HUES6 (cell line): ENCODE results near the gene DNTT.

ENCODE experiments used
- H3K27ac ChIP-seq: 2 replicates; pipeline ENCODE4 v1.7.0; 2013; ENCODE audit warnings: low read depth, mild to moderate bottlenecking, low read length, inconsistent platforms
- H3K27me3 ChIP-seq: 2 replicates; pipeline ENCODE4 v1.6.1; 2013; ENCODE audit warnings: low read length; ENCODE audit not compliant: control insufficient read depth, insufficient read depth
- H3K36me3 ChIP-seq: 2 replicates; pipeline ENCODE4 v1.6.1; 2013; ENCODE audit warnings: low read length; ENCODE audit not compliant: control insufficient read depth, insufficient read depth
- H3K4me1 ChIP-seq: 2 replicates; pipeline ENCODE4 v1.6.1; 2013; ENCODE audit warnings: low read length; ENCODE audit not compliant: control insufficient read depth, insufficient read depth
- H3K4me3 ChIP-seq: 2 replicates; pipeline ENCODE4 v1.5.1; 2013; ENCODE audit warnings: low read depth, low read length
- H3K9ac ChIP-seq: one replicate; pipeline ENCODE4 v1.6.1; 2013; ENCODE audit warnings: mild to moderate bottlenecking, low read length
- H3K9me3 ChIP-seq: 2 replicates; pipeline ENCODE4 v1.6.1; 2013; ENCODE audit warnings: low read depth, low read length; ENCODE audit not compliant: control insufficient read depth, insufficient read depth

Gene DNTT

DNA sequence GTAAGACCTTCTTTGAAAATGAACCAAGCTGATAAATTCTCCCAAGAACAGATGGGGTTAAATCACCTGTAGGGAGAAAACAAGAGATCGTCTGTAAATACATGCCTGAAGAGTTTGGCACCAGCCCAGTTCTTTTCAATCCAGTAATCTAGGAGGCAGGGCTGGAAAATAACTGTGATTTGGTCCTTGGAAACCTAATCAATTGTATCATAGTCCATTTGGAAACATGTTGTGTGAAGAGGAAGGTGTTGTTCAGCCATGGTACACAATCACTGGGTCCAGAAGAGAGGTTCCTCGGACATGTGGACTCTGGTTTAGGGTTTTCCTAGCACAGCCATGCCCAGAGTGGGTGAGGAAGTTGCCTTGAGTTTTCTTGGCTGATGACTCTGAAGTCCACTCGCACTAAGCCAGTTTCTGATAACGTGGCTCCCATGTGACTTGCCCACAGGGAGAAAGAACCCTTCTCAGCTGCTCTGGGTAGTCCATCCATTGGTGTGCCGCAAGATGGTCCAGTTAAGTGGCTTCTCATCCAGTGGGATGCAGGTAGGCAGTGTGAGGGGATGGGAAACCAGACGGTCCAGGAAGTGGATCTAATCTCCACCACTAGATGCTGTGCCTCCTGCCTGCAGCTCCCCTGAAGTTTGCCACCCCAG, 38.0 kb upstream of the DNTT start:
- H3K9ac ChIP-seq = no peak overlapping the region
- H3K4me1 ChIP-seq = 0 out of 2 replicates have a peak, but pooled peaks cover 4% of the 10 kb centered on the region
- H3K36me3 ChIP-seq = no peaks in the 10 kb centered on the region
- no peaks in the 10 kb centered on the region for H3K27me3 ChIP-seq
- no peak overlapping the region for H3K4me3 ChIP-seq
- no peaks in the 10 kb centered on the region for H3K9me3 ChIP-seq
- no peak overlapping the region for H3K27ac ChIP-seq

DNA sequence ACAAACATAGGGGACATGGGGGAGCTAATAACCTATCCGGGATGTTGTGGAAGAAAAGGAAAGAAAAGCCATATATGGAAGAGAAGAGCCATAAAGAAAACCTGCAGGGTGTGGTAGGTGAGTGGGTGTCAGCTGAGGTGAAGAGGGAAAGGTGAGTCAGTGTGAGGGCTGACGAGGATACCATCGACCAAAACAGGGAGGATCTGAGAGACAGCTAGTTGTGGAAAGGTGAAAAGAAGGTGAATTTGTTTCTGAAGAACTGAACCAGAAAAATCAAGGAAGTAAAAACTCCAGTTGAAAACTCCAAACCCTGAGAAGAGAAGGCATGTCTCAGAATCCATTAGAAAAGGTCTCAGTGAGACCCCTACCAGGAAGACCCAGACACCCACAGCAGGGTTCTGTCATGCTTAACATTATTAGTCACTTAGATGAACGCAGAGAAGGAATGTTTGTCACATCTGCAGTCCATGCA, 37.0 kb upstream of the DNTT start:
- H3K27me3 ChIP-seq = no peaks in the 10 kb centered on the region
- H3K27ac ChIP-seq = no peak overlapping the region
- H3K9me3 ChIP-seq = no peaks in the 10 kb centered on the region
- no peak overlapping the region for H3K9ac ChIP-seq
- 0 out of 2 replicates have a peak, but pooled peaks cover 4% of the 10 kb centered on the region for H3K4me1 ChIP-seq
- no peak overlapping the region for H3K4me3 ChIP-seq
- H3K36me3 ChIP-seq = no peaks in the 10 kb centered on the region

DNA sequence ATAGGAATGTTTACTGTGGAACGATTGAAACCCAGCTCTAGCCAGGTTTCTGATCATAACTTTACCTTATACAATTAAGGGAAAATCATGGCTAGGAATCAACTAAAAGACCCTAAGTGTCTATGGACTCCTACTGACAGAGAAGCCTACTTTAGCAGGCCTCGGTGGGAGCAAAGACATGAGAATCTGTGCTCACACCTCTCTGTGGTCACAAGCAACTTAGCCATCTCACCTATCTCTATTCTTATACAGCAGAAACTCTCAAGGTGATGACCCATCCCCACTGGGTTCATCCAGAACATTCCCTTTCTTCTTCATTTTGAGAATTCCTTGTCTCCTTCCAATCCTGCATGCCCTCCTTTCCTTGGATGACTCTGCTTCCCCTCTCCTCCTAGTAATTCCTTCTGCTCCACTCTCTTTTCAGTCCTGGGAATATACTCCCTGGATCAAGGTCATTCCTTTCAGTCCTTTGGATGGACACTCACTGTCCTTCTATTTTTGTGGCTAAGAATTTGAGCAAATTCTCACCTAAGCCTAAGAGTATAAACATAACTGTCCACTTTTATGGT, 35.8 kb upstream of the DNTT start:
- no peak overlapping the region for H3K9ac ChIP-seq
- H3K36me3 ChIP-seq = no peaks in the 10 kb centered on the region
- no peaks in the 10 kb centered on the region for H3K9me3 ChIP-seq
- no peak overlapping the region for H3K27ac ChIP-seq
- no peaks in the 10 kb centered on the region for H3K27me3 ChIP-seq
- H3K4me1 ChIP-seq = 0 out of 2 replicates have a peak, but pooled peaks cover 2% of the 10 kb centered on the region
- no peak overlapping the region for H3K4me3 ChIP-seq

DNA sequence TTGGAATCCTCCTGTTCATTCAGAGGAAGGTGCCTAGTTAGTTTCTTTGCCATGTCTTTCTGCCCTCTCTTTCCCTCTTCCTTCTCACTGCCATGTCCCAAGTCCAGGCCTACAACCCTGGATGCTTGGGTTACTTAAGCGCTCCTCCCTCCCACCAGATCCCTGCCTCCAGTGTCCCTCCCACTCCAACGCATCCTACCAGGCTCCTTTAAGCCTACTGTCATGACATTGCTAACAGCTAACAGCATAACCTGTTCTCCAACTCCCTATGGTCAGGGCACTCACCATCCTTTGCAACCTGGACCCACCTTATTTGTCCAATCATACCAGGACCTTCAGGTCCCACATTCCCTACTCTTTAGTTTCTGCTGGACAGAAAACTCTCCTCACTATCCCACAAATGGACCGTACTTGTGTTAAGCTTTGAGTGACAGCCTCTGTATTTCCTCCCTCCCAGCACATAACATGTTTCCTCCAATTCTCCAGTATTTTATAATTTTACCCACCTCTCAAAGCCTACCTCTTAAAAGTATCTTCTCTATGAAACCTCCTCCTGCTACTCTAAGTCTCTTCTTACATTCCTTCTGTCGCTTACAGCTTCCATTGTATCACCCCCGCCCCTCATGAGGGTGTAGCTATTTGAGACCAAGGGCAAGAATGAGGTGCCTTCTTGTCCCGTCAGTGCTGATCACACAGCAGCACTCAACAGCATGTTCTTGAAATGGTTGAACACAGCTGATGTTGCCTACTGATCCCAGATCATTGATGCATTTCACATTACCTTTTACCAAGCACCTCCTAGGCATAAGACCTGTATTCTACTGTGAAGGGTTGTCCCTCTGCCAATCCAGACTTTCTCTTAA, 34.6 kb upstream of the DNTT start:
- Histone ChIP-seq H3K4me1 (no peaks in the 10 kb centered on the region), H3K9me3 (no peaks in the 10 kb centered on the region), H3K27me3 (no peaks in the 10 kb centered on the region), H3K4me3 (no peak overlapping the region), H3K27ac (no peak overlapping the region), H3K9ac (no peak overlapping the region), H3K36me3 (no peaks in the 10 kb centered on the region)

DNA sequence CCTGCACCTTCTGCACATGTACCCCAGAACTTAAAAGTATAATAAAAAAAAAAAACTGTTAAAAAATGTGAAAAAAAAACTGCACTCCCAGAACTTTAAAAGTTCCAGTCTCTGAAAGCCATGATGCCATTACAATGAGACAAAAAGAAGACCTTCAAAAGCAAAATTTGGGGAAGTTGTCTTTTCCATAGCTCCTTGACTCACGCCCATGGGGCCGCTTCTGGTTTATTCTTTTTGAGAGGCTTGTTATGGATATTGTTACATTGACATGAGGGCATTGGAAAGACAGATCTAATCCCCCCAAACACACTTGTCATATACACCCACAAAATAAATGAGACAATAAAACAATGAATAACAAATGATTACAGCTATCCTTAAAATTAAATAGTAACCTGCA, 33.7 kb upstream of the DNTT start:
- Histone ChIP-seq H3K27me3 (no peaks in the 10 kb centered on the region), H3K4me1 (no peaks in the 10 kb centered on the region), H3K36me3 (no peaks in the 10 kb centered on the region), H3K4me3 (no peak overlapping the region), H3K27ac (no peak overlapping the region), H3K9me3 (no peaks in the 10 kb centered on the region), H3K9ac (no peak overlapping the region)

DNA sequence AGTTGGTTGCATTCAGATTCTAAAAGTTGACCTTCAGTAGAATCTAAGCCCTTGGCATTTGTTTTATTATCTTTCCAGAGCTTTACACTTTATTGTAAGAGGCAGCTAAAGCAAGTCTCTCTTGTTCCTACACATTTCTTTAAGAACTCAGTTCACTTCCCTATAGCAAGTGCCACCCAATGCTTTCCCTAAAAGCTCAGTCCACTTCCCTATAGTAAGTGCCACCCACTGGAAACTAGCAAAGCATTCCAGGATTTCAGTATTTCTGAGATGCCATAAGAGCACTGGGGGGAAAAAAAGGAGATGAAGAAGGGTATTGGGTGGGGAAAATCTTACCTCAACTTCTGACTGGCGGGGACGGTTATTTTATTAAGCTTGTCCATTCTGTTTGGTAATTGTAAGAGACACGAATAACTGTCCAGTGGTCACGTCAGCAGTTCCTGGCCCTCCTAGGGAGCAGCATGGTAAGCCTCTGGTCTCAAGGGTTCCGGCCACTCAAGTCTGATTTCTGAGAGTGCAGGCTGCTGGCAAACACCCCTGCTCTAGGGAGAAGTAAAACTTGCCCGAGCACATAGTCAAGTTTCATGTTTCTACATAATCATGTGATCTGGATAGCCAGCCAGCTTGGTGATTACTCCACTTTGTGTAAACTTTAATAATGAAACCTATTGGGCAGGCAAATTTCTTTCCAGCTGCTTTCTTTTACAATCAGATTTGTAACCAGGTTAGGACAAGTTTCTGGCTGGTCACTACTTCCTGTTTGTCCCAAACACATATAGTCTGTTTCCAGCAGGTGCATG, 33.0 kb upstream of the DNTT start, which contains the start of gene BLNK:
Gene BLNK, minus strand, starts transcription at position 554 of the 800 bp plus-strand sequence. Its CDS starts 171 bp downstream, at position 383.
- no peaks in the 10 kb centered on the region for H3K36me3 ChIP-seq
- no peak within 1 kb of the TSS for H3K9ac ChIP-seq
- H3K27me3 ChIP-seq = no peaks in the 10 kb centered on the region
- no peaks in the 10 kb centered on the region for H3K9me3 ChIP-seq
- no peaks in the 10 kb centered on the region for H3K4me1 ChIP-seq
- H3K4me3 ChIP-seq = no peak within 1 kb of the TSS
- H3K27ac ChIP-seq = no peak within 1 kb of the TSS

DNA sequence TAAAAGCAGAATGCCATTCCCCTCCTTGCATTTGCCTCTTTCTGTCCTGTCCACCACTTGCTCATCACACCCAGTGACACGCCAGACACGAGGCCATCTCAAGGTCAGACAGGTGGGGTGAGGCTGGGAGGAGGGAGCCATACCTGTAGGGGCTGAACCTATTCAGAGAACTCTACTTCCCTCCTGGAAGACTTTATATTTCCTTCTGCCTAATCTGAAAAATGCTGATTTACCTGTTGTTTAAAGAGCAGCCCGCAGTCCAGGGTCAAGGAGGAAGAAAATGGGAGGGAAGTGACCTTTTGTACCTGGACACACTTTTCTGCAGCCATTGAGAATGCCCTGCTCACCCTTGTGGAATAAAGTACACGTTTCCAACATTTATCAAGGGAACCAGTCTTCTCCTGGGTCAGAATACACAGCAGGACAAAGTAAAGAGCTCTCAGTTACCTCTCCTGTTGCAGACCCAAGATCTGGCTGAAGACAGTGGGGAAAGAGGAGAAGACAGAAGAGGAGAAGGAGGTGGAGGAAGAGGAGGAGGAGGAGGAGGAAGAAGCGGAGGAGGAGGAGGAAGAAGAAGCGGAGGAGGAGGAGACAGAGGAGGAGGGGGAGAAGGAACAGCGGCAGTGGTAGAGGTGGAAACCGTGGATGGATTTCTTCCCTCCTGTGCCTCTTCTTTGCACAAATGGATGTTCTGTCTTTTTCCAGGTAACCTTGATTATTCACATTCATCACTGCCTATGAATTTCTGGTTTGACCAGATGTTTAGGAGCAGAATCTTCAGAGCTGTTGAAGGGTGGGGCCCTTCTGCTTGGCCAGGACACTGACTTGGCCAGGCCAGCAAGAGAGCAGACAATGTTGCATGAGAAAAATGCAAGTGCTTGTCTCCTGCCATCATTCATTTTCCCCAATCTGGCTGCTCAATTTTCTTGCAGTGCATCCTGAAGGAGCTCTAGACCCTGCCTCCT, 31.6 kb upstream of the DNTT start:
- H3K9ac ChIP-seq = no peak overlapping the region
- H3K9me3 ChIP-seq = no peaks in the 10 kb centered on the region
- no peaks in the 10 kb centered on the region for H3K27me3 ChIP-seq
- H3K27ac ChIP-seq = no peak overlapping the region
- H3K4me3 ChIP-seq = no peak overlapping the region
- H3K36me3 ChIP-seq = no peaks in the 10 kb centered on the region
- H3K4me1 ChIP-seq = no peaks in the 10 kb centered on the region

DNA sequence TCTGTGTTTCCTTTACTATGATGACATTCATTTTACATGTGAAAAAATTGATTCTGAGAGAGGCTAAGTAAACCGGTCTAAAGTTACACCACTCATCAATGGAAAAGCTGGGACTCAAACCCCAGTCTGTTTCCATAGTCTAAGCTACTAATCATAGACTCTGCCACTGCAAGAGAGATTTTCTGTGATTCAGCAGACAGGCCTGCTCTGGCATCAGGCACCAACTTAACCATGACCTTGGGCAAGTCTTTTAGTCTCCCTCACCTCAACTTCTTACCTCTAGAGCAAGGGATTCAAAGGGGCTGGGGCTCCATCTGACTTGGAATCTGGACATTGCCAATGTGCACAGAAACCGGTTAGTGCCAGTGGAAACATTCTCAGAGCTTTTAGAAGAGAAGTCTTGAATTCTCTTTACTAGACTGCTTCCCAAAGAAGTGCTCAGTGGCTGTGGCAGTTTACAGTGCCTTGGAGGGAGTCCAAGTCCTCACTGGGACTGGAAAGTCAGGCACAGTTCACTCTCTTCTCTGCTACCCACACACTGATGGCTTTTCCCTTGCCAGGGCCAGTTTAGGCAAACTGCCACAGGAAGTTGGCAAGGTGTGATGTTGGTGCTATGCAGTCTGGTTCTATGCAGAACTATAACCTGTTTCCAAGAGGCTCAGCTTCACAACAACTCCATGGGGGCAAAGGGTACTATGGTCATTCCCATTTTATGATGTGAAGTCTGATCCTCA, 28.4 kb upstream of the DNTT start:
- no peaks in the 10 kb centered on the region for H3K36me3 ChIP-seq
- peaks cover 5% of the 10 kb centered on the region; the same call in 1 of the 2 replicates for H3K4me1 ChIP-seq
- no peak overlapping the region for H3K9ac ChIP-seq
- H3K27me3 ChIP-seq = no peaks in the 10 kb centered on the region
- H3K9me3 ChIP-seq = no peaks in the 10 kb centered on the region
- no peak overlapping the region for H3K27ac ChIP-seq
- no peak overlapping the region for H3K4me3 ChIP-seq

DNA sequence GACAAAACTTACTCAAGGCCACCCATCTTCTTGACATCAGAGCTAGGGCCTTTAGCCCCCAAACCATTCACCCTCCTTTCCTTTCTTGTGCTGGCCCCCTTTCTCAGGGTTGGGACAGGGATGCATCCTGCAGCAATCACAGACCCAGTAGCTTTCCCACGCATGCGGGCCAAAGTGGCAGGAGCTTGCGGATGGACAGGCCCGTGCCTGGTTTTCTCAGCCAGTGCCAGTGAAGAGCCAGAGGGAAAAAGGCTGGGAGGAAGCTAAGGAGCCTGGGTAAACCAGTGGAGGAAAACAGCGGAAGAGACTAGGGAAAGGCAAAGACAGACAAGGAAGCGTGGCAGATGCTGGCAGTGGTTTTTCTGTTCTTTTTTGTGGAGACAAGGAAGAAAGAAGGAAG, 27.8 kb upstream of the DNTT start:
- H3K4me1 ChIP-seq = peaks cover 5% of the 10 kb centered on the region; the same call in 1 of the 2 replicates
- no peak overlapping the region for H3K9ac ChIP-seq
- no peaks in the 10 kb centered on the region for H3K36me3 ChIP-seq
- H3K9me3 ChIP-seq = no peaks in the 10 kb centered on the region
- no peak overlapping the region for H3K27ac ChIP-seq
- no peak overlapping the region for H3K4me3 ChIP-seq
- H3K27me3 ChIP-seq = no peaks in the 10 kb centered on the region
